ENCODE measurements around the gene GLP2R.

- TF ChIP-seq POLR2A (IDR thresholded peaks at IDR 0.05) (no peak), CTCF (IDR thresholded peaks at IDR 0.05) (no peak), EP300 (IDR thresholded peaks at IDR 0.05) (no peak)
These were observed 37.2 kb downstream of the GLP2R start for GRCh38 chr17:9862949-9863348.
